Stimulated activated CD4-positive, alpha-beta T cell treated with anti-CD3 and anti-CD28 coated beads, Interleukin-15, amount 100 ng/mL, for 48 hours (primary cell): ENCODE results near the gene TEKT4.
"Not testable (repeated sequence)": the region's sequence is repeated elsewhere in the genome, so short reads cannot be mapped to it uniquely, and the experiment has no call there.

ENCODE experiments used
- DNase-seq, 2 donors: peaks; one replicate each; pipeline ENCODE4 v3.0.0-alpha.2; 2020; ENCODE audit warnings: low read depth in 2 of 2

Gene TEKT4, protein sequence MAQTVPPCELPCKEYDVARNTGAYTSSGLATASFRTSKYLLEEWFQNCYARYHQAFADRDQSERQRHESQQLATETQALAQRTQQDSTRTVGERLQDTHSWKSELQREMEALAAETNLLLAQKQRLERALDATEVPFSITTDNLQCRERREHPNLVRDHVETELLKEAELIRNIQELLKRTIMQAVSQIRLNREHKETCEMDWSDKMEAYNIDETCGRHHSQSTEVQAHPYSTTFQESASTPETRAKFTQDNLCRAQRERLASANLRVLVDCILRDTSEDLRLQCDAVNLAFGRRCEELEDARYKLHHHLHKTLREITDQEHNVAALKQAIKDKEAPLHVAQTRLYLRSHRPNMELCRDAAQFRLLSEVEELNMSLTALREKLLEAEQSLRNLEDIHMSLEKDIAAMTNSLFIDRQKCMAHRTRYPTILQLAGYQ

GRCh38 chr2:94871226-94872087, at the start of gene TEKT4:
TSS of gene TEKT4 (plus strand) at chr2:94871430. CDS start at chr2:94871580, 150 bp downstream.
- no peak for DNase-seq

GRCh38 chr2:94839224-94839623, 32.0 kb upstream of the TEKT4 start:
- DNase-seq = not testable (repeated sequence)

- not testable (repeated sequence) for DNase-seq
Observed at GRCh38 chr2:94856856-94857255, 14.4 kb upstream of the TEKT4 start.

GRCh38 chr2:94857367-94858162, 13.7 kb upstream of the TEKT4 start:
- DNase-seq = not testable (repeated sequence)

GRCh38 chr2:94858163-94858888, 12.9 kb upstream of the TEKT4 start:
- DNase-seq = not testable (repeated sequence)

- no peak for DNase-seq
Observed at GRCh38 chr2:94861308-94862152, 9.7 kb upstream of the TEKT4 start.

DNA sequence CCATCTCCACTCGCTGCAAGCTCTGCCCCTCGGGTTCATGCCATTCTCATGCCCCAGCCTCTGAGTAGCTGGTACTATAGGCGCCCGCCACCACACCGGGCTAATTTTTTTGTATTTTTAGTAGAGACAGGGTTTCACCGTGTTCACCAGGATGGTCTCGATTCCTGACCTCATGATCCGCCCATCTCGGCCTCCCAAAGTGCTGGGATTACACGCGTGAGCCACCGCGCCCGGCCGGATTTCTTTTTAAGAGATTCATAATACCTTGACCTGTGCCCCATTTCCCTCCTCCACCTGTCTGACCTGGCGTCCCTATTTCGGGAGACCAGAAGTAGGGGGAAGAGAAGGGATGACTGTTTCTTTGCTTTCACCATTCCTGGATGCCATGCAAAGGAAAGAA, 8.3 kb upstream of the TEKT4 start:
- not testable (repeated sequence) for DNase-seq

DNA sequence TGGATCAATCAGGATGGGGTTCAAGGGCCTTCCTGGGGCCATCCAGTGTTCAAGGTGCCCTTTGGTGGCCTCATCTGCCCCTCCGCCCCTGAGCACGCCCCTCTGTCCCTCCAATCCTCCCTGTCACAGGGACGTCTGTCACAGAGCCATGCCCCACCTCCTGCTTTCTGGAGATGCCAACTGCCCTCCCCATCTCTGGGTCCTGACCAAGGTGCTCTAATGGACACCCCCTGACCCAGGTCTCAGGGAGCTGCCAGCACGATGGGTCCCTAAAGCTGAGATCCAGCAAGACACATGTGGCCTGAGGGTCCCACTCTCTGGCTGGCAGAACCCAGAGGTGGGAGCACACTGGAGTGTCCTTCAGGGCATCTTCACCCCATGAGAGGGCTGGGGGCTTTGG, 2.1 kb upstream of the TEKT4 start:
- no peak for DNase-seq

DNA sequence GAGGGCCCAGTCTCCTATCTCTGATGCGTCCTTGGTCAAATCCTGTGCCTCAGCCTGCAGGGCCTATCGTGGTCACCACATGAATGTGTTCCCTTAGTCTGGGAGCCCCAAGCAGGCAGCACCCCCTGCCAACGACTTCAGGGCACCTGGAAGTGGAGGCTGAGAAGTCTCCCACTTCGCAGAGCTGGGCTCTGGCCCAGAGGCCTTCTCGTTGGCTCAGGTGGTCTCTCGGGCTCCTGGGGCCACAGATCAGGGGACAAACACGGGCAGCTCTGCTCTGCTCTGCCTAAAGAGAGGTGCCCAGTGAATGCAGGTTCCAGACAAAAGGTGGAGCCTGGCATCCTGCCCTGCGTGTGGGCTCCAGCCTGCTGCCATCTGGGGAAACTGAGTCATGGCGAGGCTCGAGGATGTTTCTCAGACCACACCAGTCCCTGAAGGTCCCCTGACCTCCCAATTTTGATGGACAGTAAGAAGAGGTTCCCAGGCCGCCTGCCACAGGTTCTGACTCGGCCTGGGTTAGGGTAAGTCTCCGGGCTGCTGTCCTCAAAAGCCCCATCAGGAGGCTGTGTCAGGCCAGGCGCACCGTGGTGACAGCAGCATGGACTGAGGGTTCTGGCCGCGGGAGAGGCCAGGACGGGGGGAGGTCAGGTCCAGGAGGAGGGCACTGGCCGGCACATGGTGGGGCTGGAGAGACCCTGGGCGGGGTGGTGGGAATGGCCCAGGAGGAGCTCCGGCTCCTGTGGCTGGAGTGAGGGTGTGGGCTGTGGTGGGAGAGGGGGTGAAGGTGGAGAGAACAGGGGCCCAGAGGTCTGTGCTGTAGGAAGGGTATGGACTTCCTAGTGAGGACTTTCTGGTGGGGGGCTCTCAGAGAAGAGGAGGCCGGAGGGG, 1.4 kb upstream of the TEKT4 start:
- DNase-seq = no peak

DNA sequence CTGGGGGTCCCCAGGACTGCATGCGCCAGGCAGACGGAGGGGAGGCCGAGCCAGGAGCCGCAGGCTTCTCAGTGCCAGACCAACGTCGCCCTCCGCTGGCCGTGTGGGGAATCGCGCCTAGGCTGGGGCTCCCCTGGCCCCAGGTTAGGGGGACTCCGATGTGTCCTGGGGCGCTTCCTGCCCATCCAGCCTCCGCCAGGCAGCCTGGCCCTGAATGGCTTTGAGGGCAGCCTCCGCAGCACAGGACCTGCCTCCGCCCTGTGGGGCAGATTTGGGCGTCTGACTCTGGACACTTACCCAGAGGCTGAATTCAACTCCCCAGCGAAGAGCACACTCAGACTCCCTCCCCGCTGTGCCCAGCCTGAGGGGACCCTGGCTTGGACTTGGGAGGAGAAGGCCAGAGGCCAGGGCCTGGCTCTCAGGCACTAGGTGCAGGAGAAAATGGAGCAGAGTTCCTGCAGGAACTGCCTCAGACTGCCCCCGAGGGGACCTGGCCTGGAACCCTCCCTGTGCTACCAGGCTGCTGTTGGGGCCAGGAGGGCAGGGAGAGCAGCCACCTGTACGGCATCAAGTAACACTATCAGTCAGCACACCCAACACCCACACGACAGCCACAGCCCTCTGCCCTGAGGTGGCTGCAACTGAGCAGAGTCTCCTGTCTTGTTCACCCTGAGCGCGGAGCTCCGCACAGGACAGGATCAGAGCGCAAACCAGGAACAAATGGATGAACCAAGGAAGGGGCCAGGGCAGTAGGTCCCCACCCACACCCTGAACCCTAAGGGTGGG, 597 bp upstream of the TEKT4 start:
- no peak for DNase-seq

DNA sequence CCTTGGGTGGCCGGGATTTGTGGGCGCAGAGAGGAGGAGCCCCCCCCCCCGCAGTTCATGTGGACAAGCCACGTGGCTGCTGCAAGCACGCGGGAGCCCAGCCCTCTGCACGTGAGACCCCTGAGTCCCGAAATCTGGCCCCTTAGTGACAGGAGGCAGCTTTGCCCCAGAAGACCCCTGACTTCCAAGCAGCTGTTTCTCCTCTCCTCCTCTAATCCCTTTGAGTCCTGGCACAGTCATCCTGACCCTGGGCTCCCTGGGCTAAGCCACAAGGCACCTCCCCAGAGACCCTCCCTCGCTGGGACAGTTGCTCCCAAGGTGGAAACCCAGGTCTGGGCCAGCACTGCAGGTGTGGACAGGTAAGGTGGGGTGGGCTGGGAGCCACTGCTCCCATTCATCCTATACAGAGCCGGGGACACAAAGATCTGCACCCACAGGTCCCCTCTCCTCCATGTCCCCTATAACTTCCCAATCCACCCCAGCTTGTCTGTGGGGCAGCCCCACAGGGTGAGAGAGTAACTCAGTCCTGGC, 923 bp downstream of the TEKT4 start:
- no peak for DNase-seq

GRCh38 chr2:94872676-94873361, 1.6 kb downstream of the TEKT4 start:
- no peak for DNase-seq

- no peak for DNase-seq
Observed at GRCh38 chr2:94873362-94874276, 2.4 kb downstream of the TEKT4 start.

DNA sequence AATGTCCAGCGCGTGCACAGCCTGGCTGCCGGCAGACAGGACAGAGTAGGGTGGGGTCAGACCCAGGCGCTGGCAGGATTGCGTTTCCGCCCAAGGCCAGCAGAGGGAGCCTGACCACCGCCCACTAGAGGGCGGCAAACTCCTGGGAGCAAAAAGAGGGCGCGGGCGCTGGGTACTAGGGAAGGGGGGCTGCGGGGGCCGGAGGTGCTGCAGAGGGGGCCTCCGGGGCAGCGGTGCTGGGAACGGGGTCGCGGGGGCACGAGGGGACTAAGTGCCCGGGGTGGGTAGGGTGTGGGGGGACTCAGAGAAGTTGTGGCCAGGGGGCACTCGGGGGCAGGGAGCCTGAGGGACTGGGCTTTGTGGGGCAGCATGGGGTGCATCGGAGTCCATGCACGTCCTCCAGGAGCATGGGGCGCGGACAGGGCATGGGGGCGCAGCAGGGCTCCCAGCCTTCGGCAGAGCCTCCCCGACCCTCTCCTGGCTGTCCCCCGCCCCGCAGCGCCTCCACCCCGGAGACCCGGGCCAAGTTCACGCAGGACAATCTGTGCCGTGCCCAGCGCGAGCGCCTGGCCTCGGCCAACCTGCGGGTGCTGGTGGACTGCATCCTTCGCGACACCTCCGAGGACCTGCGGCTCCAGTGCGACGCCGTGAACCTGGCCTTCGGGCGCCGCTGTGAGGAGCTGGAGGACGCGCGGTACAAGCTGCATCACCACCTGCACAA, 3.2 kb downstream of the TEKT4 start:
- peak; percentile 32 to 53 for DNase-seq

DNA sequence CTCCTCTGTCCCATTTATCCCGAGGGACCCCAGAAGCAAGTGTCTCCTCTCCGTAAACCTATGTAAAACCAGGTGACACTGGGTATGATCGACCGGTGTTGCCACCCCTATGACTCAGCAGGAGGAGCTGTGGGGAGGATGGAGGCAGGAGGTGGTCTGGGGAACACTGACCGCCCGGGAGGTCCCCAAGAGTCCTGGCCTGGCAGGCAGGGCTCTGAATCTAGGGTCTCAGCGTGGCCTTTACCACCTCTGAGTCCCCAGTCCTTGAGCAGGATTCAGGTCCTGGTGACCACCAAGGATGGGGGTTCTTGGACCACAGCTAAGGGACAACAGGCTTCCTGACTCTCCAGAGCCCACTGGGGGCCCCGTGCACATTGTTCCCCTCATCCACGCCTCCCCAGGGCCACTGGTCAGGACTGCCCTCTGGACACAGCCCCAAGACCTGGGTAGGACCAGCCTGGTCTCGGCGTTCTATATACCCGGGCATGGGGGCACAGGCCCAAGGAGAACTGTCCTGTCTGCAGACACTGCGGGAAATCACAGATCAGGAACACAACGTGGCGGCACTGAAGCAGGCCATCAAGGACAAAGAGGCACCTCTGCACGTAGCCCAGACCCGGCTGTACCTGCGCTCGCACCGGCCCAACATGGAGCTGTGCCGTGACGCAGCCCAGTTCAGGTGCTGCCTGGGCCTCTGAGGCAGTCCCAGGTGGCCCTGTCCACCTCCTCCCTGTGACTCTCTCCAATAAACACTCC, 4.0 kb downstream of the TEKT4 start:
- no peak for DNase-seq
